Spleen (tissue), 11 donors: ENCODE results near the gene HJURP. TPM values are rescaled to one million over a fixed set of nuclear protein-coding genes. Genes with fewer than 3 reads are reported as not detected.
A peak's percentile ranks its signal among the peaks of the same experiment; 100 is the strongest.

Source experiments
- DNase-seq: peaks from one replicate; pipeline ENCODE4 v3.0.0-alpha.2; 2020
- H3K27ac ChIP-seq, 8 donors: fragments of 200-600 bp; sonication (generic) in 7 of 8; 1 replicate in 4 of 8; 2 replicates in 4 of 8; pipeline versions ENCODE4 v1.5.0 to v1.8.0; 2016 to 2021; ENCODE audit warnings: inconsistent platforms in 4 of 8, mild to moderate bottlenecking in 4 of 8, moderate library complexity in 1 of 8
- H3K27me3 ChIP-seq, 7 donors: fragments of 200-600 bp; sonication (generic) in 6 of 7; replicated peaks in 1 of 7; 1 replicate in 4 of 7; 2 replicates in 3 of 7; pipeline versions ENCODE4 v1.5.0 to v1.8.0; 2016 to 2021; ENCODE audit warnings: inconsistent platforms in 3 of 7, mild to moderate bottlenecking in 1 of 7
- H3K36me3 ChIP-seq, 6 donors: fragments of 200-600 bp; sonication (generic) in 5 of 6; 1 replicate in 4 of 6; 2 replicates in 2 of 6; pipeline versions ENCODE4 v1.5.0 to v1.8.0; 2016 to 2021; ENCODE audit warnings: inconsistent platforms in 2 of 6
- H3K4me1 ChIP-seq, 6 donors: fragments of 200-600 bp; sonication (generic) in 5 of 6; 1 replicate in 3 of 6; 2 replicates in 3 of 6; pipeline versions ENCODE4 v1.5.0 to v1.8.0; 2016 to 2021; ENCODE audit warnings: inconsistent platforms in 3 of 6
- H3K4me3 ChIP-seq, 8 donors: fragments of 200-600 bp; sonication (generic) in 7 of 8; 1 replicate in 4 of 8; 2 replicates in 4 of 8; pipeline versions ENCODE4 v1.5.0 to v1.8.0; 2016 to 2021; ENCODE audit warnings: inconsistent platforms in 4 of 8, mild to moderate bottlenecking in 4 of 8, moderate library complexity in 2 of 8
- H3K9me3 ChIP-seq, 8 donors: fragments of 200-600 bp; sonication (generic) in 7 of 8; 1 replicate in 4 of 8; 2 replicates in 4 of 8; pipeline versions ENCODE4 v1.5.0 to v1.8.0; 2016 to 2021; ENCODE audit warnings: inconsistent platforms in 4 of 8
- POLR2A ChIP-seq, 3 donors: fragments of 450-650 bp; IDR thresholded peaks; one replicate each; pipeline ENCODE4 v1.5.1; 2017; ENCODE audit warnings: antibody characterized with exemption in 3 of 3, mild to moderate bottlenecking in 1 of 3
- POLR2AphosphoS5 ChIP-seq, 3 donors: sonication (generic); formaldehyde crosslinking; IDR thresholded peaks; one replicate each; pipeline ENCODE4 v1.5.1; 2017; ENCODE audit warnings: antibody characterized with exemption in 3 of 3
- WGBS, 5 donors: extraction: QIAGEN DNeasy Blood & Tissue Kit in 3 of 5; methylation state at CpG; one replicate each; pipeline versions ENCODE4 v1.1.5 to v1.1.7; 2013 to 2018; 5-methylcytosine and 5-hydroxymethylcytosine counted together
- intact Hi-C: fragments of 100-400 bp; cut with DNase I; formaldehyde crosslinking; loops from one replicate; pipeline ENCODE4 v1.15.0; 2023; ENCODE audit warnings: low total_unique reads
- polyA plus RNA-seq, 3 donors: library from polyadenylated mRNA; stranded (reverse); fragments of 200-250 nt; gene quantifications; one replicate each; pipeline ENCODE4 v1.2.1, GENCODE V29; 2013
- total RNA-seq, 7 donors: library from RNA; depleted of rRNA in 3 of 7; stranded (reverse); fragments of >200 nt in 3 of 7; fragmentation: NEBNext Ultra II Directional in 4 of 7; extraction: Animal tissue kit (Norgen Biotek cat#: 25700) in 4 of 7; gene quantifications; one replicate each; pipeline versions ENCODE4 v1.1.0 to v1.2.1, GENCODE V29; 2016 to 2021
- TF ChIP-seq, protein P1 (sequence below), 11 experiments: fragments of 200-600 bp in 7 of 11; fragments of 450-650 bp in 4 of 11; sonication (generic) in 4 of 11; IDR thresholded peaks in 8 of 11; conservative IDR thresholded peaks in 3 of 11; 1 replicate in 7 of 11; 2 replicates in 4 of 11; pipeline versions ENCODE4 v1.4.0 to v1.8.0; 2016 to 2021; ENCODE audit warnings: antibody characterized with exemption in 11 of 11, inconsistent platforms in 4 of 11, mild to moderate bottlenecking in 1 of 11
- donor health status: healthy with polysubstance abuse.
- donor health status: DM: no; HTN: no; CAD: no; lungs with moderate emphysema.
- donor health status: DM: no; HTN: no; CAD: no.
- donor health status: Bipolar disorder and iron deficiency.
- donor health status: healthy.
- donor health status: DM: no; HTN: no; CAD: no.
- donor health status: DM: yes; HTN: yes; CAD: no.

HJURP gene
- total and polyA plus RNA-seq, 10 donors, result 1.4 to 7.4 (median 5.2) TPM

GRCh38 chr2:233792720-233793119 lies 61.6 kb downstream of the HJURP start:
- TF ChIP-seq, protein P1, sequence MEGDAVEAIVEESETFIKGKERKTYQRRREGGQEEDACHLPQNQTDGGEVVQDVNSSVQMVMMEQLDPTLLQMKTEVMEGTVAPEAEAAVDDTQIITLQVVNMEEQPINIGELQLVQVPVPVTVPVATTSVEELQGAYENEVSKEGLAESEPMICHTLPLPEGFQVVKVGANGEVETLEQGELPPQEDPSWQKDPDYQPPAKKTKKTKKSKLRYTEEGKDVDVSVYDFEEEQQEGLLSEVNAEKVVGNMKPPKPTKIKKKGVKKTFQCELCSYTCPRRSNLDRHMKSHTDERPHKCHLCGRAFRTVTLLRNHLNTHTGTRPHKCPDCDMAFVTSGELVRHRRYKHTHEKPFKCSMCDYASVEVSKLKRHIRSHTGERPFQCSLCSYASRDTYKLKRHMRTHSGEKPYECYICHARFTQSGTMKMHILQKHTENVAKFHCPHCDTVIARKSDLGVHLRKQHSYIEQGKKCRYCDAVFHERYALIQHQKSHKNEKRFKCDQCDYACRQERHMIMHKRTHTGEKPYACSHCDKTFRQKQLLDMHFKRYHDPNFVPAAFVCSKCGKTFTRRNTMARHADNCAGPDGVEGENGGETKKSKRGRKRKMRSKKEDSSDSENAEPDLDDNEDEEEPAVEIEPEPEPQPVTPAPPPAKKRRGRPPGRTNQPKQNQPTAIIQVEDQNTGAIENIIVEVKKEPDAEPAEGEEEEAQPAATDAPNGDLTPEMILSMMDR (IDR thresholded peaks at IDR 0.05 in 8 of 11, conservative IDR thresholded peaks at IDR 0.05 in 3 of 11), result no peak
- no peak for TF ChIP-seq POLR2A (IDR thresholded peaks at IDR 0.05)
- TF ChIP-seq POLR2AphosphoS5 (IDR thresholded peaks at IDR 0.05), result no peak
- Histone ChIP-seq H3K36me3 (no peaks in the 10 kb centered on the region), H3K27ac (no peak overlapping the region), H3K9me3 (no peaks in the 10 kb centered on the region), H3K4me1 (no peaks in the 10 kb centered on the region), H3K27me3 (peaks cover 0 to 14% (median 0%) of the 10 kb centered on the region in 7 donors), H3K4me3 (no peak overlapping the region)
- intact Hi-C loops, result no loop called here
- no peak for DNase-seq
- WGBS, 5 donors, result 84 to 97% (median 90%) methylated on average over 7 of the region's 7 CpGs

DNA sequence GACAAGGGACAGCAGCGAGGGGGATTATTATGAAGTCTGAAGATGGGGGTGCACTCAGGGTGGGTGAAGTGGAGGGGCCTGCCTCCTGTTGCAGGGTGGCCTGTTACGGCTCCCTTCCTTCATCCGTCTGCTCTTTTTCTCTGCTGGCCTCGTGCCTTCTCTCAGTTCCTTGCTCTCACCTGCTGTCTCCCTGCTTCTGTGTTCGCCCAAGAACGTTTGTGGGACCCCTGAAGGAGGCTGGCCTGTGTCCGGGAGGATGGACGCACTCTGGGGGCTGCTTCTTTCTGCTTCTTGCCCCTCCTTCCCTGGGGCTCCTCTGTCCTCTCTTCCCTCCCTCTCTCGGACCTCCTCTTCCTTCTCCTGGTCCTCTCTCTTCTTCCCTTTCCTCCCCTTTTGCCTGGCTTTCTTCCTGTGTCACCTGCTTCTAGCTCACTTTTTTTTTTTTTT lies 62.4 kb downstream of the HJURP start:
- Histone ChIP-seq H3K9me3 (no peaks in the 10 kb centered on the region), H3K4me3 (no peak overlapping the region), H3K4me1 (no peaks in the 10 kb centered on the region), H3K27ac (no peak overlapping the region), H3K27me3 (peaks cover 0 to 14% (median 0%) of the 10 kb centered on the region in 7 donors), H3K36me3 (no peaks in the 10 kb centered on the region)
- DNase-seq, result peak; percentile 48
- intact Hi-C loops, result no loop called here
- WGBS, 5 donors, result 76 to 89% (median 80%) methylated on average over 9 of the region's 9 CpGs
- TF ChIP-seq POLR2AphosphoS5 (IDR thresholded peaks at IDR 0.05) (no peak), POLR2A (IDR thresholded peaks at IDR 0.05) (no peak)
- TF ChIP-seq, protein P1 (IDR thresholded peaks at IDR 0.05 in 8 of 11, conservative IDR thresholded peaks at IDR 0.05 in 3 of 11), result no peak

DNA sequence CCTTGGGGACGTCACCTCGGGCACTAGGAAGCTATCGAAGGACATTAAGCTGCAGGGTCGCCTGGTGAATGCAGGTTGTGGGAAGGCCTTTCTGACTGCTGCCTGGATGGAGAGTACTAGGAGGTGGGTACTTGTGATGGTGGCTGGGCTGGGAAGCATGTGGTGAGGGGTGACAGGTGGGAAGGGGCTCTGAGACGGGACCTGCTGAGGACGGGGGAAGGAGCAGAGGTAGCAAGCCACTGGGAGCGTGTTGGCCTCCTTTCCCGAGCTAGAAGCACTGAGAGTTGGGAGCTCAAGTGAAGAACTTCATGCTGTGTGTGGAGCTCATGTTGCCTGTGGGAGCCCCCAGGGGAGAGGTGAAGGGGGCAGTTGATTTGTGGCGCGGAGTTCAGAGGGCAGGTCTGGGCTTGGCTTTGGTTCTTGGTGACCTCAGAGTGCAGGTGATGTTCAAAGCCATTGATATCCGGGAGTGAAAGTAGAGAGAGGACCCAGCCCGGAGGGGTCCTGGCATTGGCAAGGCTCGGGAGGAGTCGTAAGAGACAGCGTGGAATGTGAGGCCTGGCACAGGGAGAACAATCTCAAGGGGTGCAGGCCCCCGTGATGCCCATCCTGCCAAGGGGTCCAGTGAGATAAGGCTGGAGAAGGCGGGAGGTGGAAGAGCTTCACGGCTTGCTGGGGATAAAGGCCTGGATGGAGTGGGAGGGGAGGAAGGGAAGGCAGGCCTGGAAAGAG lies 63.0 kb downstream of the HJURP start:
- intact Hi-C loops, result no loop called here
- Histone ChIP-seq H3K27ac (no peak overlapping the region), H3K27me3 (peaks cover 0 to 14% (median 0%) of the 10 kb centered on the region in 7 donors), H3K4me1 (no peaks in the 10 kb centered on the region), H3K36me3 (no peaks in the 10 kb centered on the region), H3K4me3 (no peak overlapping the region), H3K9me3 (no peaks in the 10 kb centered on the region)
- WGBS, 5 donors, result 85 to 90% (median 87%) methylated on average over 18 of the region's 18 CpGs
- peak; percentile 41 for DNase-seq
- TF ChIP-seq POLR2A (IDR thresholded peaks at IDR 0.05) (no peak), POLR2AphosphoS5 (IDR thresholded peaks at IDR 0.05) (no peak)
- TF ChIP-seq, protein P1 (IDR thresholded peaks at IDR 0.05 in 8 of 11, conservative IDR thresholded peaks at IDR 0.05 in 3 of 11), result no peak

- no peaks in the 10 kb centered on the region for H3K36me3 ChIP-seq
- TF ChIP-seq POLR2AphosphoS5 (IDR thresholded peaks at IDR 0.05), result no peak
- TF ChIP-seq POLR2A (IDR thresholded peaks at IDR 0.05), result no peak
- TF ChIP-seq, protein P1 (IDR thresholded peaks at IDR 0.05 in 8 of 11, conservative IDR thresholded peaks at IDR 0.05 in 3 of 11), result no peak
- no peaks in the 10 kb centered on the region for H3K9me3 ChIP-seq
- intact Hi-C loops, result no loop called here
- WGBS, 5 donors, result 82 to 95% (median 90%) methylated on average over 6 to 7 of the region's 7 CpGs
- H3K27me3 ChIP-seq, result peaks cover 0 to 28% (median 0%) of the 10 kb centered on the region in 7 donors
- DNase-seq, result peak; percentile 50
- H3K4me1 ChIP-seq, result no peaks in the 10 kb centered on the region
- no peak overlapping the region for H3K4me3 ChIP-seq
- no peak overlapping the region for H3K27ac ChIP-seq
These were observed 64.8 kb downstream of the HJURP start for GRCh38 chr2:233789554-233789953.
